Measurements from ENCODE around the gene CEP350.

DNA sequence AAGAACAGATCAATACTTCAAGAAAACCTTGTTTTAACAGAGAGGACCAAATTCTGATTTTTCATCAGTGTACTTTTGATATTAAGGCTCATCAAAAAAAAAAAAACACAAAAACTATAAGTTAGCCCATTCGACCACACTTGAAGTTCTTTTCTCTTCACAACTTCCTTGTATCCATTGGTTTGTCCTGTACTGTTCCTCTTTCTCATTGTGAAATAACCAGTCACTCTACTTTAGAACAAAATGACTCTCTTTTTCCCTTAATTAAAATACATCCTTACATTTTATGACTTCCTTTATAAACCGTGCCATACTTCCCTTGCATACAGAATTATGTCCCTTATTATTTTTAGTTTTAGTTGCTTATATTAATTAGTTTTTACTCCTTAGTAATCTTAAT is 208.4 kb downstream of the CEP350 start:
- TF ChIP-seq, protein P1, sequence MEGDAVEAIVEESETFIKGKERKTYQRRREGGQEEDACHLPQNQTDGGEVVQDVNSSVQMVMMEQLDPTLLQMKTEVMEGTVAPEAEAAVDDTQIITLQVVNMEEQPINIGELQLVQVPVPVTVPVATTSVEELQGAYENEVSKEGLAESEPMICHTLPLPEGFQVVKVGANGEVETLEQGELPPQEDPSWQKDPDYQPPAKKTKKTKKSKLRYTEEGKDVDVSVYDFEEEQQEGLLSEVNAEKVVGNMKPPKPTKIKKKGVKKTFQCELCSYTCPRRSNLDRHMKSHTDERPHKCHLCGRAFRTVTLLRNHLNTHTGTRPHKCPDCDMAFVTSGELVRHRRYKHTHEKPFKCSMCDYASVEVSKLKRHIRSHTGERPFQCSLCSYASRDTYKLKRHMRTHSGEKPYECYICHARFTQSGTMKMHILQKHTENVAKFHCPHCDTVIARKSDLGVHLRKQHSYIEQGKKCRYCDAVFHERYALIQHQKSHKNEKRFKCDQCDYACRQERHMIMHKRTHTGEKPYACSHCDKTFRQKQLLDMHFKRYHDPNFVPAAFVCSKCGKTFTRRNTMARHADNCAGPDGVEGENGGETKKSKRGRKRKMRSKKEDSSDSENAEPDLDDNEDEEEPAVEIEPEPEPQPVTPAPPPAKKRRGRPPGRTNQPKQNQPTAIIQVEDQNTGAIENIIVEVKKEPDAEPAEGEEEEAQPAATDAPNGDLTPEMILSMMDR (IDR thresholded peaks at IDR 0.05): no peak
- no peak for TF ChIP-seq POLR2AphosphoS5 (IDR thresholded peaks at IDR 0.05)
- no peak for TF ChIP-seq POLR2A (IDR thresholded peaks at IDR 0.05)

All from breast epithelium (tissue), 3 donors.